Trophoblast cell (in vitro differentiated cells and primary cell): ENCODE data around the gene BBS4.

Experiments used
- DNase-seq, 2 donors: peaks; one replicate each; pipeline ENCODE4 v3.0.0-alpha.2; 2016
- H2AFZ ChIP-seq: 2 replicates; pipeline ENCODE4 v1.6.1; 2013; ENCODE audit warnings: low read length, moderate library complexity, mild to moderate bottlenecking; ENCODE audit not compliant: insufficient read depth, poor library complexity
- H2AK5ac ChIP-seq: 2 replicates; pipeline ENCODE4 v1.6.1; 2013; ENCODE audit warnings: mild to moderate bottlenecking, low read length
- H2BK120ac ChIP-seq: 2 replicates; pipeline ENCODE4 v1.6.1; 2013; ENCODE audit warnings: low read length, mild to moderate bottlenecking, moderate library complexity; ENCODE audit not compliant: insufficient read depth, poor library complexity
- H2BK12ac ChIP-seq: 2 replicates; pipeline ENCODE4 v1.6.1; 2013; ENCODE audit warnings: mild to moderate bottlenecking, low read length, moderate library complexity
- H2BK5ac ChIP-seq: 2 replicates; pipeline ENCODE4 v1.6.1; 2013; ENCODE audit warnings: low read length, low read depth, moderate library complexity, mild to moderate bottlenecking; ENCODE audit not compliant: poor library complexity
- H3K14ac ChIP-seq: 2 replicates; pipeline ENCODE4 v1.6.1; 2013; ENCODE audit warnings: mild to moderate bottlenecking, low read length
- H3K18ac ChIP-seq: 2 replicates; pipeline ENCODE4 v1.6.1; 2013; ENCODE audit warnings: mild to moderate bottlenecking, low read length
- H3K23ac ChIP-seq: 2 replicates; pipeline ENCODE4 v1.6.1; 2013; ENCODE audit warnings: low read length
- H3K27ac ChIP-seq: 2 replicates; pipeline ENCODE4 v1.5.1; 2013; ENCODE audit warnings: low read depth, mild to moderate bottlenecking, inconsistent platforms, low read length, moderate library complexity
- H3K27me3 ChIP-seq: 2 replicates; pipeline ENCODE4 v1.6.1; 2013; ENCODE audit warnings: inconsistent platforms, mild to moderate bottlenecking, low read length, moderate library complexity; ENCODE audit not compliant: insufficient read depth
- H3K36me3 ChIP-seq, 2 experiments: 1 replicate in 1 of 2; 2 replicates in 1 of 2; pipeline ENCODE4 v1.6.1; 2013; ENCODE audit warnings: low read length in 2 of 2, mild to moderate bottlenecking in 2 of 2, moderate library complexity in 1 of 2; ENCODE audit not compliant: insufficient read depth in 2 of 2, control insufficient read depth in 1 of 2
- H3K4ac ChIP-seq: 2 replicates; pipeline ENCODE4 v1.6.1; 2013; ENCODE audit warnings: low read depth, mild to moderate bottlenecking, low read length, moderate library complexity
- H3K4me1 ChIP-seq, 2 experiments: 1 replicate in 1 of 2; 2 replicates in 1 of 2; pipeline ENCODE4 v1.6.1; 2013; ENCODE audit warnings: low read length in 2 of 2, mild to moderate bottlenecking in 2 of 2, moderate library complexity in 1 of 2; ENCODE audit not compliant: insufficient read depth in 2 of 2, control insufficient read depth in 1 of 2
- H3K4me2 ChIP-seq: 2 replicates; pipeline ENCODE4 v1.6.1; 2013; ENCODE audit warnings: inconsistent platforms, mild to moderate bottlenecking, low read length, moderate library complexity
- H3K4me3 ChIP-seq: 2 replicates; pipeline ENCODE4 v1.5.1; 2013; ENCODE audit warnings: mild to moderate bottlenecking, low read depth, low read length, inconsistent platforms
- H3K79me1 ChIP-seq: one replicate; pipeline ENCODE4 v1.6.1; 2013; ENCODE audit warnings: low read length
- H3K79me2 ChIP-seq: 2 replicates; pipeline ENCODE4 v1.6.1; 2013; ENCODE audit warnings: low read length, mild to moderate bottlenecking; ENCODE audit not compliant: control insufficient read depth, insufficient read depth, poor library complexity
- H3K9ac ChIP-seq: 2 replicates; pipeline ENCODE4 v1.6.1; 2013; ENCODE audit warnings: mild to moderate bottlenecking, low read length
- H3K9me3 ChIP-seq: 2 replicates; pipeline ENCODE4 v1.6.1; 2013; ENCODE audit warnings: low read depth, mild to moderate bottlenecking, control low read depth, inconsistent platforms, low read length; ENCODE audit not compliant: insufficient read depth
- H4K12ac ChIP-seq: 2 replicates; pipeline ENCODE4 v1.6.1; 2013; ENCODE audit warnings: low read depth, mild to moderate bottlenecking, low read length, moderate library complexity
- H4K8ac ChIP-seq: 2 replicates; pipeline ENCODE4 v1.6.1; 2013; ENCODE audit warnings: low read depth, mild to moderate bottlenecking, low read length, moderate library complexity
- H4K91ac ChIP-seq: one replicate; pipeline ENCODE4 v1.6.1; 2013; ENCODE audit warnings: low read depth, mild to moderate bottlenecking, low read length, moderate library complexity
- whole genome bisulfite sequencing: extraction: QIAGEN DNeasy Blood & Tissue Kit; methylation state at CpG from one replicate; pipeline ENCODE4 v1.1.7; 2013; ENCODE audit warnings: missing lambda C conversion rate; ENCODE audit not compliant: insufficient read length, insufficient coverage; ENCODE audit errors: extremely low coverage; 5-methylcytosine and 5-hydroxymethylcytosine counted together

Gene BBS4

DNA sequence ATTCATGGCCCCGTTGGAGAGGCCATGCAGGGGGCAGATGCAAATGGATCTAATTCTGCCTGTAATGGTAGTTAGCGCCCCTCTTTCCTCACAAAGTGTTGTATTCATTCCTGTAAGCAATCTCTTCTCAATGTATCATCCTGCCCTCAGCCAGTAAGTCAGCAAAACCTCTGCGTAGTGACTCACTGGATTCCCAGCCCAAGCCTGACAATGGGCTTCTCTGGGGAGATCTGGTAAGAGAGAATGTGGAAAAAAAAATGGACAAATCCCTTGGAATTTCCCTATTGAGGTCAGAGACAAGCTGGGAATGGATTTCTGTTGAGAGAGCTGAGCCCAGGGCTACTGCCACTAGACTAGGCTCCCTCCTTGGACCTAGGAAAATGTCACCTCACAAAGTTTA is 72.2 kb downstream of the BBS4 start:
- H2AFZ ChIP-seq, result no peak overlapping the region
- H3K4me1 ChIP-seq, result peaks cover 0 to 3% of the 10 kb centered on the region in 2 experiments
- no CpG with 5 or more reads among the region's 3 CpGs for WGBS
- H3K27me3 ChIP-seq, result no peaks in the 10 kb centered on the region
- no peak overlapping the region for H3K18ac ChIP-seq
- H3K9ac ChIP-seq, result no peak overlapping the region
- H2BK120ac ChIP-seq, result no peak overlapping the region
- no peak overlapping the region for H4K12ac ChIP-seq
- H2AK5ac ChIP-seq, result no peak overlapping the region
- peaks cover 2% of the 10 kb centered on the region for H3K9me3 ChIP-seq
- DNase-seq, result no peak
- H3K27ac ChIP-seq, result no peak overlapping the region
- H4K91ac ChIP-seq, result no peak overlapping the region
- no peak overlapping the region for H3K4ac ChIP-seq
- H2BK12ac ChIP-seq, result no peak overlapping the region
- no peak overlapping the region for H3K23ac ChIP-seq
- no peaks in the 10 kb centered on the region for H3K79me2 ChIP-seq
- no peak overlapping the region for H4K8ac ChIP-seq
- peaks cover 20 to 25% of the 10 kb centered on the region in 2 experiments for H3K36me3 ChIP-seq
- no peak overlapping the region for H3K14ac ChIP-seq
- no peak overlapping the region for H3K4me2 ChIP-seq
- no peak overlapping the region for H2BK5ac ChIP-seq
- no peak overlapping the region for H3K4me3 ChIP-seq
- no peaks in the 10 kb centered on the region for H3K79me1 ChIP-seq

DNA sequence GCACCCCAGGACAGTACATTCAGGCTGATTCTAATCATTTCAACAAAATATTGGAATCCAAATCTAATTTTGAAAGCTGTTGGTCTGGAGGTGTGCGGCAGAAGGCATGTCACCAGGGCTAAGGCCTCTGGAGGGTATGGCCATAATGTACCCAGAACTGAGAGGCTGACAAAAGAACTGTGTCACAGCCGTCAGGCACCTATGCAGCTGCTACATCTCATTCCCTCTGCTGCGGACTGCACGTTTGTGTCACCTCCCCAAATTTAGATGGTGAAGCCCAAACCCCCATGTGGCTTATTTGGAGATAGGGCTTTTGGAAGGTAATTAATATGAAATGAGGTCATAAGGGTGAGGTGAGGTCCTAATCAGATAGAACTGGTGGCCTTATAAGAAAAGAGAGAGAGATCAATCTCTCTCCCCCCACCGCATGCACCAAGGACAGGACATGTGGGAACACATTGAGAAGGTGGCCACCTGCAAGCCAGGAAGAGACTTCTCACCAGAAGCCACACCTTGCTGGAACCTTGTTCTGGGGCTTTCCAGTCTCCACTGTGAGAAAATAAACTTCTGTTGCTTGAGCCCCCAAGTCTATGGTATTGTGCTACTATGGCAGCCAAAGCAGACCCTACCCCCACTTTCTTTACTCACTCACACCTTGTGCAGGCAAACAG is 74.7 kb downstream of the BBS4 start:
- H3K4me1 ChIP-seq, result peaks cover 0 to 3% of the 10 kb centered on the region in 2 experiments
- no peak overlapping the region for H3K23ac ChIP-seq
- no peak overlapping the region for H3K27ac ChIP-seq
- no peak for DNase-seq
- WGBS, result no CpG with 5 or more reads among the region's 5 CpGs
- H3K14ac ChIP-seq, result no peak overlapping the region
- H3K9ac ChIP-seq, result no peak overlapping the region
- H4K91ac ChIP-seq, result no peak overlapping the region
- H2BK12ac ChIP-seq, result no peak overlapping the region
- H2BK5ac ChIP-seq, result no peak overlapping the region
- no peak overlapping the region for H4K8ac ChIP-seq
- H3K4me2 ChIP-seq, result no peak overlapping the region
- no peak overlapping the region for H3K18ac ChIP-seq
- H2AFZ ChIP-seq, result no peak overlapping the region
- peaks cover 2% of the 10 kb centered on the region for H3K9me3 ChIP-seq
- H3K79me2 ChIP-seq, result no peaks in the 10 kb centered on the region
- H3K27me3 ChIP-seq, result no peaks in the 10 kb centered on the region
- H3K4ac ChIP-seq, result no peak overlapping the region
- peaks cover 11 to 18% of the 10 kb centered on the region in 2 experiments for H3K36me3 ChIP-seq
- H4K12ac ChIP-seq, result no peak overlapping the region
- H3K79me1 ChIP-seq, result no peaks in the 10 kb centered on the region
- no peak overlapping the region for H3K4me3 ChIP-seq
- H2BK120ac ChIP-seq, result no peak overlapping the region
- H2AK5ac ChIP-seq, result no peak overlapping the region

DNA sequence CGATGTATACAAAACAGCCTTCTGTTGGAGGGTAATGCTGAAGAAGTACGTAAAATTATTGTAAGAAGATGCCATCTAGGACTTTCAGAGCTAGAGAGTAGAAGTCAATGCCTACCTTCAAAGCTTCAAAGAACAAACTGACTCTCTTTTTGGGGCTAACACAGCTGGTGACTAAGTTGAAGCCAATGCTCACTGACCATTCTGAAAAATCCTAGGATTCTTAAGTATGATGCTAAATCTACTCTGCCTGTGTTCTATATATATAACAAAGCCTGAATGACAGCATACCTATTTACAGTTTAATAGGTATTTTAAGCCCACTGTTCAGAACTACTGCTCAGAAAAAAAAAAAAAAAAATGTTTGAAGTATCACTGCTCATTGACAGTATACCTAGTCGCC is 78.6 kb downstream of the BBS4 start:
- no peak overlapping the region for H3K9ac ChIP-seq
- H2BK120ac ChIP-seq, result no peak overlapping the region
- no peak overlapping the region for H4K91ac ChIP-seq
- WGBS, result no CpG with 5 or more reads among the region's 3 CpGs
- H3K14ac ChIP-seq, result no peak overlapping the region
- no peak overlapping the region for H2AK5ac ChIP-seq
- H3K4me2 ChIP-seq, result no peak overlapping the region
- peak in 1 of 2 donors; percentile 46 for DNase-seq
- H2BK12ac ChIP-seq, result no peak overlapping the region
- H3K4me1 ChIP-seq, result no peaks in the 10 kb centered on the region
- H3K36me3 ChIP-seq, result peaks cover 9 to 19% of the 10 kb centered on the region in 2 experiments
- no peak overlapping the region for H4K8ac ChIP-seq
- H3K27me3 ChIP-seq, result no peaks in the 10 kb centered on the region
- peaks cover 2% of the 10 kb centered on the region for H3K9me3 ChIP-seq
- no peak overlapping the region for H3K4me3 ChIP-seq
- no peak overlapping the region for H3K27ac ChIP-seq
- H4K12ac ChIP-seq, result no peak overlapping the region
- no peak overlapping the region for H2BK5ac ChIP-seq
- H3K23ac ChIP-seq, result no peak overlapping the region
- H3K79me2 ChIP-seq, result no peaks in the 10 kb centered on the region
- no peak overlapping the region for H3K4ac ChIP-seq
- H2AFZ ChIP-seq, result no peak overlapping the region
- H3K18ac ChIP-seq, result no peak overlapping the region
- H3K79me1 ChIP-seq, result no peaks in the 10 kb centered on the region

DNA sequence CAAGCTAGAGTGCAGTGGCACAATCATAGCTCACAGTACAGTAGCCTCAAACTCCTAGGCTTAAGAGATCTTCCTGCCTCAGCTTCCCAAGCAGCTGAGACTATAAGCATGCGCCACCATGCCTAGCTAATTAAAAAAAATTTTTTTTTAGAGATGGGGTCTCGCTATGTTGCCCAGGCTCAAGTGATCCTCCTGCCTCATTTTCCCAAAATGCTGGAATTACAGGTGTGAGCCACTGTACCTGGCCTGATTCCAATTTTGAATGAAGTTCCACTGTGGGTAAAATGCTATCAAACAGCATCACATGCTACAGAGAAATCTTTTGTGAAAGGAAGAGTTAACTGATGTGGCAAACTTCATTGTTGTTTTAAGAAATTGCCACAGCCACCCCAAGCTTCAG is 80.0 kb downstream of the BBS4 start:
- no CpG with 5 or more reads among the region's 2 CpGs for WGBS
- Histone ChIP-seq H3K27ac (no peak overlapping the region), H3K4me1 (no peaks in the 10 kb centered on the region), H3K4me3 (no peak overlapping the region), H4K12ac (no peak overlapping the region), H2AFZ (no peak overlapping the region), H3K14ac (no peak overlapping the region), H3K9me3 (peaks cover 2% of the 10 kb centered on the region), H3K79me1 (no peaks in the 10 kb centered on the region), H2BK120ac (no peak overlapping the region), H3K4ac (no peak overlapping the region), H3K79me2 (no peaks in the 10 kb centered on the region), H3K18ac (no peak overlapping the region), H3K36me3 (peaks cover 6 to 13% of the 10 kb centered on the region in 2 experiments), H3K9ac (no peak overlapping the region), H4K8ac (no peak overlapping the region), H3K23ac (no peak overlapping the region), H2AK5ac (no peak overlapping the region), H2BK12ac (no peak overlapping the region), H3K27me3 (no peaks in the 10 kb centered on the region), H3K4me2 (no peak overlapping the region), H2BK5ac (no peak overlapping the region), H4K91ac (no peak overlapping the region)
- no peak for DNase-seq
